Measurements from ENCODE around the gene WDR90. TPM values are rescaled to one million over a fixed set of nuclear protein-coding genes. Genes with fewer than 3 reads are reported as not detected.

Gene WDR90
- total RNA-seq, 1 donor from 2014 or later = 21.2 TPM

- Mint-ChIP-seq H3K4me3 (ENCODE audit: unreplicated experiment) (no peak overlapping the region), H3K4me1 (ENCODE audit: low read depth, unreplicated experiment) (no peaks in the 10 kb centered on the region), H3K27ac (ENCODE audit: unreplicated experiment) (no peak overlapping the region), H3K27me3 (ENCODE audit: low read depth, unreplicated experiment) (no peaks in the 10 kb centered on the region), H3K9me3 (ENCODE audit: unreplicated experiment) (no peaks in the 10 kb centered on the region), H3K36me3 (ENCODE audit: low read depth, unreplicated experiment) (no peaks in the 10 kb centered on the region)
- Histone ChIP-seq H3K9ac (ENCODE audit: low read length) (no peak overlapping the region), H3K4me2 (ENCODE audit: low read length) (peak overlapping the region; percentile 91), H3K4me1 (ENCODE audit: insufficient read depth, low read length) (peaks cover 16% of the 10 kb centered on the region), H3K4me3 (ENCODE audit: insufficient read depth, low read depth, low read length) (no peak overlapping the region), H3K27me3 (ENCODE audit: insufficient read depth, low read length) (no peaks in the 10 kb centered on the region), H3K9me3 (ENCODE audit: insufficient read depth, low read depth, low read length) (no peaks in the 10 kb centered on the region), H3K27ac (ENCODE audit: low read depth, low read length) (no peak overlapping the region), H2AFZ (ENCODE audit: low read depth, low read length) (no peak overlapping the region), H3K36me3 (ENCODE audit: insufficient read depth, low read length) (no peaks in the 10 kb centered on the region), H4K20me1 (ENCODE audit: insufficient read depth, low read length) (no peaks in the 10 kb centered on the region), H3K79me2 (ENCODE audit: insufficient read depth, low read length) (peaks cover 16% of the 10 kb centered on the region)
- TF ChIP-seq EZH2 (IDR thresholded peaks at IDR 0.05; ENCODE audit: insufficient read depth, low read length) (no peak), CTCF (IDR thresholded peaks at IDR 0.05; ENCODE audit: insufficient read depth, low read depth, low read length) (no peak)
- DNase-seq (ENCODE audit: low read depth) (no peak), FAIRE-seq (no peak)
Observed at GRCh38 chr16:647173-647902, 1.8 kb upstream of the WDR90 start.

GRCh38 chr16:648071-648780 is 939 bp upstream of the WDR90 start:
- Mint-ChIP-seq H3K4me1 (ENCODE audit: low read depth, unreplicated experiment) (no peaks in the 10 kb centered on the region), H3K4me3 (ENCODE audit: unreplicated experiment) (peak overlapping the region; percentile 87), H3K36me3 (ENCODE audit: low read depth, unreplicated experiment) (no peaks in the 10 kb centered on the region), H3K27ac (ENCODE audit: unreplicated experiment) (peak overlapping the region; percentile 62), H3K9me3 (ENCODE audit: unreplicated experiment) (no peaks in the 10 kb centered on the region), H3K27me3 (ENCODE audit: low read depth, unreplicated experiment) (no peaks in the 10 kb centered on the region)
- no peaks in the 10 kb centered on the region for H3K36me3 ChIP-seq (ENCODE audit: insufficient read depth, low read length)
- peaks cover 16% of the 10 kb centered on the region for H3K79me2 ChIP-seq (ENCODE audit: insufficient read depth, low read length)
- TF ChIP-seq CTCF (IDR thresholded peaks at IDR 0.05; ENCODE audit: insufficient read depth, low read depth, low read length) = peak; percentile 8
- TF ChIP-seq EZH2 (IDR thresholded peaks at IDR 0.05; ENCODE audit: insufficient read depth, low read length) = no peak
- no peaks in the 10 kb centered on the region for H3K27me3 ChIP-seq (ENCODE audit: insufficient read depth, low read length)
- no peaks in the 10 kb centered on the region for H4K20me1 ChIP-seq (ENCODE audit: insufficient read depth, low read length)
- FAIRE-seq (no peak), DNase-seq (ENCODE audit: low read depth) (no peak)
- H3K9me3 ChIP-seq (ENCODE audit: insufficient read depth, low read depth, low read length) = no peaks in the 10 kb centered on the region
- H3K27ac ChIP-seq (ENCODE audit: low read depth, low read length) = peak overlapping the region; percentile 81
- H3K4me3 ChIP-seq (ENCODE audit: insufficient read depth, low read depth, low read length) = peak overlapping the region; percentile 62
- H3K4me1 ChIP-seq (ENCODE audit: insufficient read depth, low read length) = peaks cover 15% of the 10 kb centered on the region
- peak overlapping the region; percentile 91 for H3K4me2 ChIP-seq (ENCODE audit: low read length)
- peak overlapping the region; percentile 80 for H2AFZ ChIP-seq (ENCODE audit: low read depth, low read length)
- peak overlapping the region; percentile 84 for H3K9ac ChIP-seq (ENCODE audit: low read length)
